Measurements from ENCODE around the gene ZNF774.

The ZNF774 gene

DNA sequence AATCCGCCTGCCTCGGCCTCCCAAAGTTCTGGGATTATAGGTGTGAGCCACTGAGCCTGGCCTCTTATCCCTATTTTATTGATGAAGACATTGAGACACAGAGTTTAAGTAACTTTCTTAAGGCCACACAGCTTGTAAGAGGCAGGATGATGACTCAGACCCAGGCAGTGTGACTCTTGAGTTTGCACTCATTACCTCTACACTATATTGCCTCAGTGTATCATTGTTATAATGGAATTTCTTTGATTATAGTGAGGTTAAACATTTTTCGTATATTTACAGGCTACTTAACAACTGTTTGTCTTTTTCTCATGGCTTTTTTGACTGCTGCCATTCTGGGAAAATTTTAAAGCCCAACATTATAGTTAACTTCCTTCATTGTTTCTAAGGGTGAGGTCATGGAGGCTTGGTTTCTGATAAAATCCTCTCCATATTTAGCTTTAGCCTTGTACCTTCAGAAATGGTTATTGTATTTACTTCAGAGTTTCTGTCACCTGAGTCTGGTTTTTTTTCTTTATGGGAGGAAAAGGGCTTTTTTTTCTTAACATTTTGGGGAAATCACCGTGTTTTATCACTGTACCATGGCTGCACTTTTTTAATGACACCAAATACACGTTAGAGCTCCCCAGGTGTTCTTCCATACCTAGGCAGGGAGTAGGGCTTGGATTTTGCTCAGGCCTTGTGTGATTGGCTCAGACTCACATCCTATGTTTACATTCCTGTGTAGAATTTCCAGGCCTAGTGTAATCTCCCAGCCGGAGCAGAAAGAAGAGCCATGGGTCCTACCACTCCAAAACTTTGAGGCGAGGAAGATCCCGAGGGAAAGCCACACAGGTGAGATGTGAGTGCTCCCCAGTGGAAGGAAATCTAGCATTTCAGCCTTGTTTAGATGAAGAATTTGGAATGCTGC is 6.3 kb downstream of the ZNF774 start:
- TF ChIP-seq Cebpa-rat (IDR thresholded peaks at IDR 0.05): no peak
- Histone ChIP-seq H3K27me3 (no peaks in the 10 kb centered on the region), H3K9me3 (no peaks in the 10 kb centered on the region), H3K4me2 (no peak overlapping the region), H3K9ac (no peak overlapping the region), H3K27ac (no peak overlapping the region), H4K20me1 (no peaks in the 10 kb centered on the region), H3K36me3 (no peaks in the 10 kb centered on the region), H3K4me3 (no peak overlapping the region), H3K4me1 (peaks cover 9% of the 10 kb centered on the region)

DNA sequence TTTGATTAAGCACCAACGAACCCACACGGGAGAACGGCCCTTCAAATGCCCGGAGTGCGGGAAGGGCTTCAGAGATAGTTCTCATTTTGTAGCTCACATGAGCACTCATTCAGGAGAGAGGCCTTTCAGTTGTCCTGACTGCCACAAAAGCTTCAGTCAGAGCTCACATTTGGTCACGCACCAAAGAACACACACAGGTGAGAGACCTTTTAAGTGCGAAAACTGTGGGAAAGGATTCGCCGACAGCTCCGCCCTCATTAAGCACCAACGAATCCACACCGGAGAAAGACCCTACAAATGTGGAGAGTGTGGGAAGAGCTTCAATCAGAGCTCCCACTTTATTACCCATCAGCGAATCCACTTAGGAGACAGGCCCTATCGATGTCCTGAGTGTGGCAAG is 8.7 kb downstream of the ZNF774 start:
- H3K9ac ChIP-seq: no peak overlapping the region
- H4K20me1 ChIP-seq: no peaks in the 10 kb centered on the region
- H3K36me3 ChIP-seq: no peaks in the 10 kb centered on the region
- no peak for TF ChIP-seq Cebpa-rat (IDR thresholded peaks at IDR 0.05)
- no peak overlapping the region for H3K4me2 ChIP-seq
- H3K27ac ChIP-seq: no peak overlapping the region
- H3K4me1 ChIP-seq: peaks cover 16% of the 10 kb centered on the region
- no peaks in the 10 kb centered on the region for H3K27me3 ChIP-seq
- H3K9me3 ChIP-seq: no peaks in the 10 kb centered on the region
- no peak overlapping the region for H3K4me3 ChIP-seq

DNA sequence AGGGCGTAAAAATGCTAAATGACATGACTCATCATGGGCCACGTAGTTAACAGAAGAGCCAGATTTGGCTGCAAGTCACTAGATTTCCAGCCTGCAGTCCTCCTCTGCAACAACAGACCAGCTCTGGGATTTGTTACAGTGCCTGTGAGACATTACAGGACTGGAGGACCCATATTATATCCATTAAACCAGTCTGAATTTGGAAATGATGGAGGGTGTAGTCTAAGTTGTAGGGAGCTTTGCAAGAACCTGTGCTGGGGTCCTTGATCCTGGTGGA is 10.8 kb downstream of the ZNF774 start:
- Histone ChIP-seq H3K9me3 (no peaks in the 10 kb centered on the region), H3K36me3 (no peaks in the 10 kb centered on the region), H3K27me3 (no peaks in the 10 kb centered on the region), H3K27ac (no peak overlapping the region), H4K20me1 (no peaks in the 10 kb centered on the region), H3K4me2 (no peak overlapping the region), H3K9ac (no peak overlapping the region; the same call in 1 of the 2 replicates), H3K4me1 (peaks cover 16% of the 10 kb centered on the region), H3K4me3 (no peak overlapping the region)
- TF ChIP-seq Cebpa-rat (IDR thresholded peaks at IDR 0.05): no peak

DNA sequence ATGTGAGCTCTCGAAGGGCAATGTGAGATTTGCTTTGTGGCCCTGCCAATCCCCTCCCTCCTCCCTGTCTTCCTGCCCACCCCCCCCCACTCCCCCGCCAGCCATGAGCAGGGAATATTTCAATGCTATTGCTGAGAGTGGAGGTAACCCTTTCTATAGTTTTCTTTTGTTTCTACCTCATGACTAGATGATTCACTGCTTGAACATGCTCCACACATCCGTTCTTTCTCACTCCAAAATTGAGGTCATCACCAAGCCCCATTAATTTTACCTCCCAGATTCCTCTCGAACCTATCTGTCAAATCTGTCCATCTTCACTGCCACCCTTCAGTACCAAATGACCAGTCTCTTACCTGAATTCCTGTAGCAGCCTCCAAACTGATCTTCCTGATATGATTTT is 12.2 kb downstream of the ZNF774 start:
- Histone ChIP-seq H3K9me3 (no peaks in the 10 kb centered on the region), H3K4me2 (no peak overlapping the region), H3K4me3 (no peak overlapping the region), H3K27ac (no peak overlapping the region), H3K4me1 (peaks cover 17% of the 10 kb centered on the region), H4K20me1 (no peaks in the 10 kb centered on the region), H3K9ac (no peak overlapping the region), H3K27me3 (no peaks in the 10 kb centered on the region), H3K36me3 (no peaks in the 10 kb centered on the region)
- TF ChIP-seq Cebpa-rat (IDR thresholded peaks at IDR 0.05): no peak

DNA sequence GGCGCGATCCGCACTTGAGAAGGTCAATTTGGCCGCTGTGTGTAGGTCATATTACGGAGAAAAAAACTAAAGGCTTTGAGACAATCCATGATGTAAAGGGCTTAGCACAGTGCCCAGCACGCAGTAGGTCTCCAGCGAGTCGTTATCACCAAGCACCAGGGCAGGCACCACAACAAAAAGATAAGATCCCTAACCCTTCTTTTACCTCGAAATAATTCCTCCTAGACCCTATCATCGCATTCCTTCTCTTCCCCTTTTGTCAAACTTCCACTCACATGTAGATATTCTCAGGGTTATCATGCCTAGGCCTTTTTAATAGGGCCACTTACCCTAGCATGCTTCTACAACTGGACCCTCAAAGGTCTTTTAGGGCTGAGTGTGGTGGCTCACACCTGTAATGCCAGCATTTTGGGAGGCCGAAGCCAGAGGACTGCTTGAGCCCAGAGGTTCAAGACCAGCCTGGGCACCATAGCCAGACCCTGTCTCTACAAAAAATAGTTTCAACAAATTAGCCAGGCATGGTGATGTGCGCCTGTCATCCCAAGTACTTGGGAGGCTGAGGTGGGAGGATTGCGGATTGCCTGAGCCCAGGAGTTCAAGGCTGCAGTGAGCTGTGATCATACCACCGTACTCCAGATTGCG is 13.5 kb downstream of the ZNF774 start:
- no peak overlapping the region for H3K27ac ChIP-seq
- no peak overlapping the region for H3K9ac ChIP-seq
- TF ChIP-seq Cebpa-rat (IDR thresholded peaks at IDR 0.05): no peak

DNA sequence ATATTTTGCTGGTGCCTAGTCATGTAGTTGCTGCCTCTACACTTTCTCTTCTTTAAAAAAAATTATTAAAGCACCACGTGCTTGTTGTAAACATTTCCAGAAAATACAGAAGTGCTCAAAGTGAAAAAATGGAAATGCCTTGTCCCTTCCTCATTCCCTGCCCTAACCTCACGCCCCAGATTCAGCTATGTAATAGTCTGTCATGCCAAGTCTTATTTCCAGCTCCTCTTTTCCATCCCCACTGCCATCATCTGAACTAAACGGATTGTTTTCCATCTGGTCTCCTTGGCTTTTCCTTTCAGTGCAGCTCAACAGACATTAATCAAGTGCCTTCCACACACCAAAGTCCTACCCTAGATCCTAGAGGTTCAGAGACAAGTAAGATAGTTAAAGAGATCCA is 15.5 kb downstream of the ZNF774 start:
- H3K36me3 ChIP-seq: no peaks in the 10 kb centered on the region
- H3K9me3 ChIP-seq: no peaks in the 10 kb centered on the region
- H3K4me3 ChIP-seq: no peak overlapping the region
- TF ChIP-seq Cebpa-rat (IDR thresholded peaks at IDR 0.05): no peak
- H3K9ac ChIP-seq: no peak overlapping the region
- H3K4me2 ChIP-seq: no peak overlapping the region
- H3K27me3 ChIP-seq: no peaks in the 10 kb centered on the region
- H3K27ac ChIP-seq: no peak overlapping the region
- no peaks in the 10 kb centered on the region for H4K20me1 ChIP-seq
- H3K4me1 ChIP-seq: peaks cover 26% of the 10 kb centered on the region

More for the DNA sequence above, 13.5 kb downstream of the ZNF774 start:
- H3K27me3 ChIP-seq: no peaks in the 10 kb centered on the region
- no peaks in the 10 kb centered on the region for H3K9me3 ChIP-seq
- no peak overlapping the region for H3K4me3 ChIP-seq
- H3K4me2 ChIP-seq: no peak overlapping the region
- H3K4me1 ChIP-seq: peaks cover 30% of the 10 kb centered on the region
- H4K20me1 ChIP-seq: no peaks in the 10 kb centered on the region
- H3K36me3 ChIP-seq: no peaks in the 10 kb centered on the region

DNA sequence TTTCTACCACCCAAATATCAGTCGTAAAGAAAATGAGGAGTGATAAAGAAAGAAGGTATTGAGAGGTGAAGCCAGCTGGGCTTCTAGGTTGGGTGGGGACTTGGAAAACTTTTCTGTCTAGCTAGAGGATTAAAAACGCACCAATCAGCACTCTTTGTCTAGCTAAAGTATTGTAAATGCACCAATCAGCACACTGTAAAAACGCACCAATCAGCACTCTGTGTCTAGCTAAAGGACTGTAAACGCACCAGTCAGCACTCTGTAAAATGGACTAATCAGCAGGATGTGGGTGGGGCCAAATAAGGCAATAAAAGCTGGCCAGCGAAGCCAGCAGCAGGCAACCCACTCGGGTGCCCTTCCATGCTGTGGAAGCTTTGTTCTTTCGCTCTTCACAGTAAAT is 23.0 kb downstream of the ZNF774 start:
- H3K36me3 ChIP-seq: peaks cover 11% of the 10 kb centered on the region; the same call in 1 of the 2 replicates
- peak overlapping the region; percentile 78 for H3K4me2 ChIP-seq
- peaks cover 48% of the 10 kb centered on the region for H3K4me1 ChIP-seq
- no peak for TF ChIP-seq Cebpa-rat (IDR thresholded peaks at IDR 0.05)
- H3K27ac ChIP-seq: no peak overlapping the region
- H3K27me3 ChIP-seq: no peaks in the 10 kb centered on the region
- H4K20me1 ChIP-seq: no peaks in the 10 kb centered on the region
- no peak overlapping the region for H3K4me3 ChIP-seq
- H3K9ac ChIP-seq: no peak overlapping the region
- peaks cover 44% of the 10 kb centered on the region for H3K9me3 ChIP-seq

DNA sequence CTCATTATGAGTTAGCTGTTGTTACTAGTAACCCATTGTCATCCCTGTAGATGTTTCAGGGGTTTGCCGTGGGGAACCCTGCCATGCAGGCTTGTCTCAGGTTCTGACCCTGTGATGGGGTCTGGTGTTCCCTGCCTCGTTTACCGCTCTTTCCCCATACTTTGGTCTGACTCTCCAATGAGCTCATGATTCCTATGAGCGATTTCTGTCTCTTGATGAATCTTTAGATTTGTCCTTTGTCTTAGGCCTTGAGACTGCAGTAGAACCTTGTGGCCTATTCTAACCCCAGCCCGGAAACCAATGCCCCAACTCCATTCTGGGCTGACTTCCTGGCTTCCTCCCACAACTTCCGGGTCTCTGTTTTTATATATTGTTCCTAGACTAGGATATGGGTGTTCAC is 24.7 kb downstream of the ZNF774 start:
- Histone ChIP-seq H3K27ac (peak overlapping the region; percentile 78), H3K27me3 (no peaks in the 10 kb centered on the region), H3K36me3 (peaks cover 11% of the 10 kb centered on the region; the same call in 1 of the 2 replicates), H3K4me3 (peak overlapping the region; percentile 9; the same call in 1 of the 2 replicates), H3K9me3 (peaks cover 57% of the 10 kb centered on the region), H3K4me2 (peak overlapping the region; percentile 78), H3K4me1 (peaks cover 45% of the 10 kb centered on the region), H4K20me1 (no peaks in the 10 kb centered on the region), H3K9ac (peak overlapping the region; percentile 47; the same call in 1 of the 2 replicates)
- TF ChIP-seq Cebpa-rat (IDR thresholded peaks at IDR 0.05): no peak

DNA sequence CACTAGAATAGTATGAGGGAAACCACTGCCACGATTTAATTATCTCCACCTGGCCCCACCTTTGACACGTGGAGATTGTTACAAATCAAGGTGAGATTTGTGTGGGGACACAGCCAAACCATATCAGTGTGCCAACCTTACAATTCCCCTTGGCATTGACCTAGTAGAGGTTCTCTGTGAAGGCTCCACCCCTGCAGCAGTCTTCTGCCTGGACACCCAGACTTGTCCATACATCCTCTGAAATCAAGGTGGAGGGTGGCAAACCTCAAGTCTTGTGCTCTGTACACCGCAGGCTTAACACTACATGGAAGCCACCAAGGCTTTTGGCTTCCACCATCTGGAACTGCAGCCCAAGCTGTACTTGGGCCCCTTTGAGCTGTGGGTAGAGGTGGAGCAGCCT is 27.2 kb downstream of the ZNF774 start:
- H3K27ac ChIP-seq: no peak overlapping the region
- no peak for TF ChIP-seq Cebpa-rat (IDR thresholded peaks at IDR 0.05)
- peaks cover 11% of the 10 kb centered on the region; the same call in 1 of the 2 replicates for H3K36me3 ChIP-seq
- no peak overlapping the region for H3K9ac ChIP-seq
- peaks cover 62% of the 10 kb centered on the region for H3K4me1 ChIP-seq
- H3K27me3 ChIP-seq: no peaks in the 10 kb centered on the region
- peaks cover 57% of the 10 kb centered on the region for H3K9me3 ChIP-seq
- no peaks in the 10 kb centered on the region for H4K20me1 ChIP-seq
- H3K4me2 ChIP-seq: no peak overlapping the region
- no peak overlapping the region; the same call in 1 of the 2 replicates for H3K4me3 ChIP-seq

DNA sequence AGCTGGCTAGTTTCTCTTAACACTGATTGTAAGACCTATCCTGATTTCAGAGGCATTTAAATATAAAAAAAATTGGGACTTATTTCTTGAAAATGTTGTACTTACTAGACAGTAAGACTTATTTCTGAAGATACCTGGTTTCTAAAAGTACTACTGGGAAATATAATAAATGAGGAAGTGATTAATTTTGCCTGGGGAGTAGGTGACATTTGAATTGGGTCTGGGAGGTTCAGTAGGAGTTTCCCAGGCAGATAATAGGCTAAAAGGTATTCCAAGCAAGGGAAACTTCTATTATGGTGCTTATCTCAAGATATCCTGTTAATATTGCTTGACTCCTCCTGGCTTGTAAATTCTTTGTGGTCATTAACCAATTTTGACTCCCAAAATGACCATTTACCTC is 29.4 kb downstream of the ZNF774 start:
- Histone ChIP-seq H3K27ac (no peak overlapping the region), H3K9ac (no peak overlapping the region), H3K27me3 (no peaks in the 10 kb centered on the region), H3K4me2 (peak overlapping the region; percentile 68; the same call in 1 of the 2 replicates), H3K36me3 (peaks cover 11% of the 10 kb centered on the region; the same call in 1 of the 2 replicates), H3K9me3 (peaks cover 37% of the 10 kb centered on the region), H3K4me1 (peaks cover 46% of the 10 kb centered on the region), H3K4me3 (no peak overlapping the region), H4K20me1 (no peaks in the 10 kb centered on the region)
- TF ChIP-seq Cebpa-rat (IDR thresholded peaks at IDR 0.05): no peak
